AG04450 (cell line): Measurements from ENCODE around the gene LRP1B. TPM values are rescaled to one million over a fixed set of nuclear protein-coding genes. Genes with fewer than 3 reads are reported as not detected.

Experiments
- CTCF ChIA-PET: fragments of 300-600, 350-600 bp; formaldehyde crosslinking; extraction: SDS; loops from one replicate; lab custom pipeline; 2022; ENCODE audit warnings: antibody characterized with exemption, inconsistent platforms; lab: Charles Lee
- POLR2A ChIA-PET: fragments of 350-600 bp; formaldehyde crosslinking; extraction: SDS; loops from one replicate; lab custom pipeline; 2021; ENCODE audit warnings: antibody characterized with exemption, inconsistent platforms; lab: Yijun Ruan, JAX
- DNase-seq: peaks from one replicate; pipeline ENCODE4 v3.0.0-alpha.2; 2011; ENCODE audit warnings: low read depth, low spot score
- H3K27ac ChIP-seq: one replicate; pipeline ENCODE4 v1.5.1; 2012; ENCODE audit warnings: low read depth, low read length, control low read depth
- H3K27me3 ChIP-seq: one replicate; pipeline ENCODE4 v1.6.0; 2012; ENCODE audit warnings: low read length; ENCODE audit not compliant: control insufficient read depth, insufficient read depth
- H3K4me3 ChIP-seq: 2 replicates; pipeline ENCODE4 v1.5.1; 2011; ENCODE audit warnings: mild to moderate bottlenecking, low read depth, low read length, control low read depth
- H3K9me3 ChIP-seq: 2 replicates; pipeline ENCODE4 v1.5.1; 2012; ENCODE audit warnings: low read length; ENCODE audit not compliant: control insufficient read depth, insufficient read depth
- CTCF ChIP-seq: IDR thresholded peaks from 2 replicates; pipeline ENCODE4 v1.5.1; 2011; ENCODE audit warnings: low read depth, low read length, control low read depth, inconsistent platforms
- polyA plus RNA-seq: library from polyadenylated mRNA; depleted of rRNA; stranded (reverse); fragments of >200 nt; gene quantifications from 2 replicates; pipeline ENCODE4 v1.2.3, GENCODE V29; 2011

Gene LRP1B
- polyA plus RNA-seq, 1 experiment: 0.15 TPM

GRCh38 chr2:140627885-140628284 is 1502.9 kb downstream of the LRP1B start:
- CTCF ChIA-PET: no interaction called here
- H3K9me3 ChIP-seq: no peaks in the 10 kb centered on the region
- H3K27me3 ChIP-seq: no peaks in the 10 kb centered on the region
- no peak for TF ChIP-seq CTCF
- no peak overlapping the region for H3K27ac ChIP-seq
- POLR2A ChIA-PET: interaction anchor here (0.7 kb wide), 1 partner anchor 234 kb away, joined by 3 read pairs; no protein-coding TSS in a partner anchor
- no peak overlapping the region for H3K4me3 ChIP-seq
- no peak for DNase-seq

DNA sequence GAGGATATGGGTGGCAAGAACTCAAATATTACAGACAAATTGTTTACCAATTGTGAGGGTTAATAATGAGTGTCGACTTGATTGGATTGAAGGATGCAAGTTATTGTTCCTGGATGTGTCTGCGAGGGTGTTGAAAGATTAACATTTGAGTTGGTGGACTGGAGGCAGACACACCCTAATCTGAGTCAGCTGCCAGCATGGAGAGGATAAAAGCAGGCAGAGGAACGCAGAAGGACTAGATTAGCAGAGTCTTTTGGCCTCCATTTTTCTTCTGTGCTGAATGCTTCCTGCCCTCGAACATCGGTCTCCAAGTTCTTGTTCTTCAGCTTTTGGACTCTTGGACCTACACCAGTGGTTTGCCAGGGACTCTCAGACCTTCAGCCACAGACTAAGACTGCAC is 1503.7 kb downstream of the LRP1B start:
- CTCF ChIA-PET: no interaction called here
- no peak for TF ChIP-seq CTCF
- DNase-seq: no peak

DNA sequence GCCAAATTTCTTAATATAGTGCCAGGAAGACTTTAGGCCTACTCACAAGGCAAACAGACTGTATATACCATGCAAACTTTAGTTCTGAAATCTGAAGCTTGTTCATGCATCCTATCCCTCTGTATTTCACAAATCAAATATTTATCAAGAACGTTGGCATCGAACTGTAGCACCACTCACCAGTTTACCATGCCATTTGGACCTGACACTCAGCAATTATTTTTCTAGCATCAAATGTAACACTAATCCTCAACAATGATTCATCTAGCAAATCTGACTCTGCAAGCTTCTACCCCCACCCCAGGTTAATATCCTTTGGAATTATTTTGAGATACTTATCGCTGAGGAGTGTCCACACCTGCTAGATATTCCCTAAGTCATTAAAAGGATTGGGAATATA is 1506.6 kb downstream of the LRP1B start:
- ChIA-PET CTCF (no interaction called here), POLR2A (no interaction called here)
- DNase-seq: no peak
- H3K9me3 ChIP-seq: no peaks in the 10 kb centered on the region
- no peaks in the 10 kb centered on the region for H3K27me3 ChIP-seq
- H3K27ac ChIP-seq: no peak overlapping the region
- no peak for TF ChIP-seq CTCF
- H3K4me3 ChIP-seq: no peak overlapping the region

More for the DNA sequence above, 1503.7 kb downstream of the LRP1B start:
- H3K4me3 ChIP-seq: no peak overlapping the region
- H3K9me3 ChIP-seq: no peaks in the 10 kb centered on the region
- no peaks in the 10 kb centered on the region for H3K27me3 ChIP-seq
- no peak overlapping the region for H3K27ac ChIP-seq
- POLR2A ChIA-PET: no interaction called here

DNA sequence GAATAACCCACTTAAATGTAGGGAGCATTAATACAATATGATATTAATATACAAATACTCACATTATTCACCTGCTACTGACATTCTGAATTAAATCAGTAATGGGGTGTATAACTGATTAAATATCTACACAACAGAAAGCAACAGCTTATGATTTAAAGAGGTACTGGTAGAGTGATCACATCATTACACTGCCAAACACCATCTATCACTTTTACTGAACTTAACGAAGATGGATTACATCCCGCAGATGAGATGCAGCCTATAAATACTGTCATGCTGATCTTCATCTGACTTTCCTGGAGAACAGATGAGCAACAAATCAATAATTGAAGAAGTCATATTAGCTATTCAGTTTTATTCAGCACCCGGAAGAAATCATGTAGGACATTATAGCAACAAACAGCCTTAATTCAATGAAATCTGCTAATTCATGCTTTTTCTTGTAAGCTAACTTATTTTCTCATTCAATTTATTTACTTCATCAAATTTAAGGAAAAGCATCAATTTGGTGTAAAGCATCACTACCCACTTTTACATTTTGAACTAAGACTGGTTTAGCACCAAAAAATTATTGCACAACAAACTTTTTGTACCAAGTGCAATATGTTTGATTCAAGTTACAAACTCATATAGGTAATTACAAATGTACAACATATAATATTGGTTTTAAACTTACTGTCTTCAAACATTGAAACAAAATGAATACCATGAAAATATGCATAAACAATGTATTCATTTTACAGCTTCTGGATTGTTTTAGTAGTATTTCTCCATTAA is 1509.0 kb downstream of the LRP1B start:
- Histone ChIP-seq H3K27ac (no peak overlapping the region), H3K9me3 (no peaks in the 10 kb centered on the region), H3K27me3 (no peaks in the 10 kb centered on the region), H3K4me3 (no peak overlapping the region)
- CTCF ChIA-PET: no interaction called here
- DNase-seq: no peak
- TF ChIP-seq CTCF: no peak
- POLR2A ChIA-PET: no interaction called here

DNA sequence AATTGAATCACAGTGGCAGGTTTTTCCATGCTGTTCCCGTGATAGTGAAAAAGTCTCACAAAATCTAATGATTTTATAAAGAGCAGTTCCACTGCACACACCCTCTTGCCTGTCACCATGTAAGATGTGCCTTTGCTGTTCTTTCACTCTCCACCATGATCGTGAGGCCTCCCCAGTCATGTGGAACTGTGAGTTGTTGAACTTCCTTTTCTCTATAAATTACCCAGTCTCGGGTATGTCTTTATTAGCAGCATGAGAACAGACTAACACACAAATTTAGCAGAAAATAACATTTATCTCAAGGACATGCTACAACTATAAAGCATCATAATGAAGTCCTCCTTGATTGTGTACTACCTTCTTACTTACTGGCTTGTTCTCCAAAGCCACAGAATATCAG is 1526.0 kb downstream of the LRP1B start:
- H3K27ac ChIP-seq: no peak overlapping the region
- H3K4me3 ChIP-seq: no peak overlapping the region
- ChIA-PET CTCF (no interaction called here), POLR2A (no interaction called here)
- H3K27me3 ChIP-seq: no peaks in the 10 kb centered on the region
- no peaks in the 10 kb centered on the region for H3K9me3 ChIP-seq
- DNase-seq: no peak
- TF ChIP-seq CTCF: no peak
